GM19239 (cell line): ENCODE data around the gene VMAC.
A peak's percentile ranks its signal among the peaks of the same experiment; 100 is the strongest.
"Not testable (repeated sequence)": the region's sequence is repeated elsewhere in the genome, so short reads cannot be mapped to it uniquely, and the experiment has no call there.

Experiments
- DNase-seq: peaks from one replicate; pipeline ENCODE4 v3.0.0; 2011; ENCODE audit warnings: low spot score; ENCODE audit not compliant: insufficient read length
- FAIRE-seq: peaks from 2 replicates; lab custom pipeline; 2011; peaks lifted over from hg19 to GRCh38; lab: Jason Lieb, UNC

Gene VMAC, protein sequence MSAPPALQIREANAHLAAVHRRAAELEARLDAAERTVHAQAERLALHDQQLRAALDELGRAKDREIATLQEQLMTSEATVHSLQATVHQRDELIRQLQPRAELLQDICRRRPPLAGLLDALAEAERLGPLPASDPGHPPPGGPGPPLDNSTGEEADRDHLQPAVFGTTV

DNA sequence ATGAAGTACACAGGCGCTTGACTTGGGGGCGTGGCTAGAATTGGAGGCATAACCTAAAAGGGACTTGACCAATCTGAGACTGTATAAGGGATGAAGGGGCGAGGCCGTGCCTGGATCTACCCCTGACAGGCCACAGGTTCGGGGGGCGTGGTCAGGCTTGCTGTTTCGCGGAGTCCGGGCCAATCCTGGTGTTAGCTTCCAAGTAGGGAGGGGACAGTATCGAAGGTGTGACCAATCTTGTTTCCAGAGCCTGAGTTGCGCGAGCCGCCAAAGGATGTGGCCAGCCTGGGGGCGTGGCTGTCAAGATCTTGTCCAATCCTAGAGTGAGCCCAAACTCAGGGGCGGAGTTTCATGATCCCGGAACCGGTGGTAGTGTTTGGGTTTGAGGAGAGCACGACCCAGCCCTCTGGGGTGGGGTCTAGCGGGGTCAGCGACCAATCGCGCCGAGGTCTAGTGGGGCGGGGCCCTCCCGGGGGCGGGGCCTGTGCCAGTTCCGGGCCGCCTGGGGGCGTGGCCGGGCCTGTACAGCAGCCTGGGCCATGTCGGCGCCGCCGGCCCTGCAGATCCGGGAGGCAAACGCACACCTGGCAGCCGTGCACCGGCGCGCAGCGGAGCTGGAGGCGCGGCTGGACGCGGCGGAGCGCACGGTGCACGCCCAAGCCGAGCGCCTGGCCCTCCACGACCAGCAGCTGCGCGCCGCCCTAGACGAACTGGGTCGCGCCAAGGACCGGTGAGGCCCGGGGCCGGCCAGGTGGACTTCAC lies at the start of gene VMAC:
Gene VMAC (plus strand): TSS at position 521 of the 762 bp plus-strand sequence. CDS start 19 bp downstream, at position 540.
- FAIRE-seq (peak; percentile 100), DNase-seq (peak; percentile 97)

DNA sequence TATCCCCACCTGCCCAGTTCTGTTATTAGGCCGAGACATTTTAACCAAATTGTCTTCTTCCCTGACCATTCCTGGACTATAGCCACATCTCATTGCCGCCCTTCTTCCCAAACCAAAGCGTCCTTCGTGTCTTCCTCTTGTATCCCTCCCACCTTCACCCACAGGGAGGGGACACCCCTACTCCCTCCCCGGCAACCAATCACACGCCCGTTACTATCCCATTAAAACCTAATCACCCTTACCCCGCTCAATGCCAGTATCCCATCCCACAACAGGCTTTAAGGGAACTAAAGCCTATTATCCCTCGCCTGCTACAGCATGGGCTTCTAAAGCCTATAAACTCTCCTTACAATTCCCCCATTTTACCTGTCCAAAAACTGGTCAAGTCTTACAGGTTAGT lies 49.5 kb upstream of the VMAC start:
- DNase-seq, FAIRE-seq: not testable (repeated sequence)

DNA sequence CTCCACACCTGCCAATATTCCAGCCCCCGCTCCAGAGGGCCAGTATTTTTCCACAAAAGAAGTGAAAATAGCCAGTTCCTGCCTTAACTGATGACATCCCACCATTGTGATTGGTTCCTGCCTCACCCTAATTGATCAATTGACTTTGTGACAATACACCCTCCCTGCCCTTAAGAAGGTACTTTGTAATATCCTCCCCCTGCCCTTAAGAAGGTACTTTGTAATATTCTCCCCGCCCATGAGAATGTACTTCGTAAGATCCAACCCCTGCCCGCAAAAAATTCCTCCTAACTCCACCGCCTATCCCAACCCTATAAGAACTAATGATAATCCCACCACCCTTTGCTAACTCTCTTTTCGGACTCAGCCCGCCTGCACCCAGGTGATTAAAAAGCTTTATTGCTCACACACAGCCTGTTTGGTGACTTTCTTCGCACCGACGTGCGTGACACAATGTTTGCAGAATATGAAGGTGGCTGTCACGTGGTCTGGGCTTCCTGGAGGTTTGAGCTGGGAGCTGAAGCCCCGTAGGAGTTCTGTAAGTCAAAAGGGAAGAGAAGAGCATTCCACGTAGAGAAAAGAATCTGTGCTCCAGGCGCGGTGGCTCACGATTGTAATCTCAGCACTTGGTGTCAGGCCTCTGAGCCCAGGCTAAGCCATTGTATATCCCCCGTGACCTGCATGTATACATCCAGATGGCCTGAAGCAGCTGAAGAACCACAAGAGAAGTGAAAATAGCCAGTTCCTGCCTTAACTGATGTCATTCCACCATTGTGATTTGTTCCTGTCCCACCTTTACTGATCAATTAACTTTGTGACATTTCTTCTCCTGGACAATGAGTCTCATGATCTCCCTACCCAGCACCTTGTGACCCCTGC lies 47.2 kb upstream of the VMAC start:
- no peak for FAIRE-seq
- no peak for DNase-seq

DNA sequence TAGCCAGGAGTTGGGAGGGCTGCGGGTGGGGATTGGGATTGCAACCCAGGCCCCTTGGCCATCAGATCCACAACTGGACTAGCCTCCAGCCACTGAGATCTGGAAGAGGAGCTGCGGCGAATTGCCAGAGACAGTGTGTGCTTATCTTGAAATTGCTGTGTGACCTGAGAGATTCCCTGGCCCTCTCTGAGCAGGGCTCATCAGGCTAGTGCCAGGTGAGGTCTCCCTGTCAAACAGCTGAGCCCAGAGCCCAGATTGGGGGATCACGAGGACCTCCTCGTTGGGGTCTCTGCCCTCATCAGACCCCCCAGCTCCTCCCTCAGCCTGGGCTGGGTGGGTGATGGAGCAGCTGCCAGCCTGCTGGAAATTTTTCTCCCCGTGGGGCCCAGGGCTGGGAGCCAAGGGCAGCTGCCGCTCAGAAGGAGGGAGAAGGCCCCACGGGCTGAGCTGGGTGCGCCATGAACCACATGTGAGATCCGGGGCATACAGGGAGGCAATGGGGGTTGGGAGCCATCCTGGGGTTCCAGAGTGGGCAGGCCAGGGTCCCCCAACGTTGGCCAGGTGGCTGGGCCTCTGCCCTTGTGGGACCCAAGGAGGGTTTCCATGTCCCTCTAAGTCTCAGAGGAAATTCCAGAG lies 41.5 kb upstream of the VMAC start:
- no peak for FAIRE-seq
- DNase-seq = no peak

DNA sequence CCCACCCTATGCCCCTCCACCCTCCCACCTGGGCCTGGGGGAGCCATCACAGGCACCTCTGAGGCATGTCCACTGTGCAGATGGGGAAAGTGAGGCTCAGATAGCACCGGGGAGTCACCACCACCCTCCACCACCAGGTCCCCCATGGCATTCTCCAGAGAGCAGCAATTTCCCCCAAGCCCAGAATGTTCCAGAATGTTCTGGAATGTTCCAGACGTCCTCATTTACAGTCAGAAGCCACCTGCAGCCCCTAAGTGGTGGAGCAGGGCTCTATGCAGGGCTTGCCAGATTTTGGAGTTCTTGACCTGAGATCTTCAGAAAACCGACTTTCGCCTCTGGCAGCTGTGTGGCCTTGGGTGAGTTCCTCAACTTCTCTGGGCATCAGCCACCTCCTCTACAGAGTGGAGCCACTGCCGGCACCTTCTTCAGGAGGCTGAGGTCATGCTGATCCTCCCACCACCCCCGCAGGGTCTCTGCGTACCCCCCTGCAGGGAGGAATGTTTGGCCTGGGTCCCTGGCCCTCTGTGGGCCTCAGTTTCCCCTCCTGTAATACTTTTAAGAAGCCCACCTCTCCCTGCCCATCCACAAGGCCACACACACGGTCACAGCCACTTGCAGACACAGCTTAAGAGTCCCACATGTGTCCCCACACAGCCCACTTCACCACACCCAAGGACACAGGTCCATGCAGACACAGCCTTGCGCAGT lies 40.5 kb upstream of the VMAC start:
- FAIRE-seq (no peak), DNase-seq (no peak)

DNA sequence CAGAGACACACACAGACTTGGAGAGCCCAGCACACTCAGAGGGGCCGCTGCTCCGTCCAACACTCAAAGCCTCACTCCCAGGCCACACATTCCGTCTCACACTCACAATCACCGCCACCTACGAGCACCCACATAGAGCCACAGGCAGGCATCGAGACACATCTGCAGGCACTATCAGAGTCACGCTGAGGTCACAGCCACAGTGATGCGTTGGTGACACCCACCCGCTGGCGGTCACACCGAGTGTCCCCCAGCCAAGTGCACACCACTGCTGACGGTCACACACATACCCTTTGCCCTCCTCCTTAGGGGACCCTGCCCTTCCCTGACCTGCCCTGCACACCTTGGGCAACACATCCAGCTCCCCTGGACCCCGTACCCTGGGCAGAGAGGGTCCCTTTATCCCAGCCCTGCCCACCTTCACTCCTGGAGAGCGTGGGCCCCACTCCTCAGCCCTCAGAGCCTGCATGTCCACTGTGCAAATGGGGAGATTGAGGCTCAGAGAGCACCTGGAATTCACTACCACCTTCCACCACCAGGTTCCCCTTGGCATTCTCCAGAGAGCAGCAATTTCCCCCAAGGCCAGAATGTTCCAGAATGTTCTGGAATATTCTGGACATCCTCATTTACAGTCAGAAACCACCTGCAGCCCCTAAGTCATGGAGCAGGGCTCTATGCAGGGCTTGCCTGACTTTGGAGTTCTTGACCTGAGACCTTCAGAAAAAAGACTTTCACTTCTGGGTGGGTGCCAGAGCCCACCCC lies 39.8 kb upstream of the VMAC start:
- no peak for DNase-seq
- no peak for FAIRE-seq

DNA sequence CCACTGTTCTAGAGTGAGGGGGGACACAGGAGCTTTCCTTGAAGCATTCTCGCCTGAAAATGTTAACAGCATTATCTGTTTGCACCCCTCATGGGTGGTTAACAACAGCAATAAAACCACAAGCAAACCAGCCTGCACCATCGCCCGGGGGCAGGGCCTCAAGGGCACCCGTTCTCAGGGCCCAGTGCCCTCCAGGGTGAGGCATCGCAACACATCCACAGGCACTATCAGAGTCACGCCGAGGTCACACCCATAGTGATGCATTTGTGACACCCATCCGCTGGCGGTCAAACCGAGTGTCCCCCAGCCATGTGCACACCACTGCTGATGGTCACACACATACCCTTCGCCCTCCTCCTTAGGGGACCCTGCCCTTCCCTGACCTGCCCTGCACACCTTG lies 38.9 kb upstream of the VMAC start:
- DNase-seq (no peak), FAIRE-seq (no peak)

DNA sequence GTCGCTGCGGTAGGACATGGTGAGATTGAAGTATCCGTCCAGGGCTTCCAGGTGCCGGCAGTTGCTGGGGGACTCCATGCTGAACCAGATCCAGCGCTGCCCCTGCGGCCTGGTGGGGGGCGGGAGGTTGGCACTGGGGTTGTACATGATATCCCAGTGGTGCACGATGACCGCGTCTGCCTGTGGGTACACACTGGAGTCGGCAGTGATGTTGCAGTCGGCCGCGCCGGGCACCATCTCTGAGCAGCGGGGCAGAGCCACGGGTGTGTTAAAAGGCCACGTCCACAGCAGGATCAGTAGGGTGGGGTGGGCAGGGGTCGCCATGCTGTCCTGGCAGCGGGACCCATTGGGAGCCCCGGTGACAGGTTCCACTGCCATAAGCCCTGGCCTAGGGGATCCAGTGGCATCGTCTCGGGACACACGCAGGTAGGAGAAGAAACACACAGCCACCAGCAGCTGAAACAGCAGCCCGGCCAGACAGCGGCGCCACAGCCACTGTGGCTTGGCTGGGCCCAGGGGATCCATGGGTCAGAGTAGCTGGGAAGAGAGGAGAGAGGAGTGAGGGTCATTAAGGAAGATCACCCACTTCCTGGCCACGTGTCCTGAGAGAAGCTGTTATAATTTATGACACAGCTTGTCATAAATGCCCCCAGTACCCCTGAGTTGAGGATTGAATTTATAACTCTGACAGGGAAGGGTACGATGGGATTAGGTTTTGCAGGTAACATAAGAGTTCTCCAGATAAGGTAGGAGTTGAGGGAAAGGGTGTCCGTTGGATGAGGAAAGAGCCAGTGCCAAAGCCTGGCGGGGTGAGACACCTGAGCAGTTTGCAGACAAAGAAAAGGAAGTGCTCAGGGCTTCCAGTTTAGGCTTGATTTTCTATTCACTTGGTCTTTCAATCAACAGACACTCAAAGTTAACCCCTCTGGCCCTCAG lies 37.2 kb upstream of the VMAC start:
- no peak for DNase-seq
- no peak for FAIRE-seq

DNA sequence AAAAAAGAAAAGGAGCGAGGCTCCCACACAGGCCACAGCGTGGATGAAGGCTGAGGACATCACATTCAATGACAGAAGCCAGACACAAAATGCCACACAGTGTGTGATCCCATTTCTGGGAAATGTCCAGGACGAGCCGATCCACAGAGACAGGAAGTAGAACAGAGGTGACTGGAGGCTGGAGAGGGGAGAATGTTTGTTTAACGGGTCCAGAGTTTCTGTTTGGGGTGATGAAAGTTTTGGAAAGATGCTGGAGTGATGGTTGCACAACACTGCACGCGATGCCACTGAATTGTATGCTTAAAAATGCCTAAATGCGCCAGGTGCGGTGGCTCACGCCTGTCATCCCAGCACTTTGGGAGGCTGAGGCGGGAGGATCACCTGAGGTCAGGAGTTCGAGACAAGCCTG lies 33.7 kb upstream of the VMAC start:
- no peak for DNase-seq
- FAIRE-seq = no peak

DNA sequence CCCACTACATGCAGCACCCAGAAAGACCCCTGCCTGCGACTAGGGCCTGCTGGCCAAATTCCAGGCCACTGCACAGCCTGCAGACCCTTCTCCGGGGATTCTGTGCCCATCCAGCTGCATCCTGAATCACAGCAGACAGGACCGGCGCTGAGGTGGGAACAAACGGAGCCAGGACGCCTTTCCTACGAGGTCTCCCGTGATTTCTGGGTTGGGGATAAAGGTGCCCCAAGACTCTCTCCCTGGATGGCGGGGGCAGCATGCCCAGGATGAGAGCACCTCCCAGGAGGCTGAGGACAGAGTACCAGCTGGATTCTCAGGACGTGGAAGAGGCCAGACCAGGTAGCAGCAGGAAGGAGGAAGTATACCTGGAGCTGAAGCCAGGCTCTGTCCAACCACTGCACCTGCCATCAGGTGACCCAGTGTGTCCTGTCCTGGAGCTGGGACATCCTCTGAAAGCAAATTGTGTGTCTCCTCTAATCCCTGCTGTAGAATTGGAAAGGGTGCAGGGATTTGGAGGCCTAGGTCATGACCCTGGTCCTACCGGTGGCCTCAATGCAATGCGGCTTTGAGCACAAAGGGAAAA lies 31.0 kb upstream of the VMAC start:
- no peak for DNase-seq
- no peak for FAIRE-seq

DNA sequence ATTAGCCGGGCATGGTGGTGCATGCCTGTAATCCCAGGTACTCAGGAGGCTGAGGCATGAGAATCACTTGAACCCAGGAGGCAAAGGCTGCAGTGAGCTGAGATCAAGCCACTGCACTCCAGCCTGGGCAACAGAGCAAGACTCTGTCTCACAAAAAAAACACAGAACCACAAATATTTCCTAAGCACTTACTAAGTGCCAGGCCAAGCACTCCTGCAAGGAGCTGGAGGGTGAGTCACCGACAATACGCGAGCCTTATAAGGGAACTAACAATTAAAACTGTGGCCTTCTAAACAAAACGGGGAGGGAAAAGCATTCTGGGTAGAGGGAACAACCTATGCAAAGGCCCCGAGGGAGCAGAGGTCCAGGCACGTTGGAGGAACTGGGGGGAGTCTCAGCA lies 30.2 kb upstream of the VMAC start:
- not testable (repeated sequence) for DNase-seq

DNA sequence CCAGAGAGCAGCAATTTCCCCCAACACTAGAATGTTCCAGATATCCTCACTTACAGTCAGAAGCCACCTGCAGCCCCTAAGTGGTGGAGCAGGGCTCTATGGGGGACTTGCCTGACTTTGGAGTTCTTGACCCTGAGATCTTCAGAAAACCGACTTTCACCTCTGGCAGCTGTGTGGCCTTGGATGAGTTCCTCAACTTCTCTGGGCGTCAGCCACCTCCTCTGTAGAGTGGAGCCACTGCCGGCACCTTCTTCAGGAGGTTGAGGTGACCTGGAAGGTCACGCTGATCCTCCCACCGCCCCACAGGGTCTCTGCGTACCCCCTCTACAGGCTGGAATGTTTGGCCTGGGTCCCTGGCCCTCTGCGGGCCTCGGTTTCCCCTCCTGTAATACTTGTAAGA lies 27.2 kb upstream of the VMAC start:
- DNase-seq (no peak), FAIRE-seq (no peak)

More for the DNA sequence above, 30.2 kb upstream of the VMAC start:
- FAIRE-seq = not testable (repeated sequence)

DNA sequence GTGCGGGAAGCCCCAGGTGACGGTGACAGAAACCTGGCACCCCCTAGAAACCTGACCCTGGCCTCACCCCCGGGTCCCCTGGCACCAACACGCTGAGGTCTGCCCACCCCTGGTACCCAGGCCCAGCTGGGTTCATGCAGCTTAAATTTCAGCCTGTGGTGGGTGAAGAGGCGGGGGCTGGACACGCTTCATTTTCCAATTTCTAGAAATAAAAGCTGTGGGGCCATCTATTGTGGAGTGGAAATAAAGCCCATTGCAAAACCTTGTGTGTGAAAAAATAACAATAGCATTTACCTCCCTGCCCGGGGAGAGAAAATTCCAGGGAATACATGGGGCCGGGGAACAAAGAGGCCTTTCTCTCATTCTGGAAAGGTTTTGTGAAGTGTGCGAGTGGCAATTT lies 26.8 kb upstream of the VMAC start:
- FAIRE-seq (no peak), DNase-seq (no peak)

DNA sequence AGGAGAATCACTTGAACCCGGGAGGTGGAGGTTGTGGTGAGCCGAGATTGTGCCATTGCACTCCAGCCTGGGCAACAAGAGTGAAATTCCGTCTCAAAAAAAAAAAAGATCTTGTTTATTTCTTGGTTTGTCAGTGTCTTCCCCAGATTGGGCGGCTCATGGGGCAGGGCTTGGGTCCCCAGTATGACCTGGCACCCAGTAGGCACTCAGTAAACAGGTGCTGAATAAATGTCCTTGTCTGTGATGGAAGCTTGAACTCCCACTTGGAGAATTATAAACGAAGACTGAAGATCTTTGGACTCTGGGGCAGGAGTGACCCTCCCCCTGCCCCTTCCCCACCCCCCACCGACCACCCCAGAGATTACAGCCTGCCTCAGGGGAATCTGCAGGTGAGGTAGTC lies 24.5 kb upstream of the VMAC start:
- FAIRE-seq (no peak), DNase-seq (no peak)

DNA sequence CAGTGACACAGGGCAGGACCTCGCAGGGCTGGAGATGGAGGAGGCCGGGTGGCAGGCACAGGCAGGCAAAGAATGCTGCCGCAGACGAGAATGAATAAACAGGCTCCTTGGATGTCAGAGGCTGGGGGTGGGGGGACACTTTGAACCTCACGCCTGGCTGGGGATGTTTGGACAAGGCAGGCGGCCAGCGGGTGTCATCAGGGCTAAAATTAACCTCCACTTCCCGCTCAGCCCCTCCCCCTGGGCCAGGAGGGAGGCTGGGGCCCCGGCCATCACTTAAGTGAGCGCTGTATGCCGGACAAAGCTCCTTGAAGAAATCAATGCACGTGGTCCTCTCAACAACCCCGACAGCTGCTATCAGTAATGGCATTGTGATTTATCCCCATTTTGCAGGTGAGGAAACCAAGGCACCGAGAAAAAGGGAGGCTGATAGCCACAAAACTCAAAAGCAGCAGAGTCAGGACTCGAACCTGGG lies 24.0 kb upstream of the VMAC start:
- FAIRE-seq = no peak
- no peak for DNase-seq

DNA sequence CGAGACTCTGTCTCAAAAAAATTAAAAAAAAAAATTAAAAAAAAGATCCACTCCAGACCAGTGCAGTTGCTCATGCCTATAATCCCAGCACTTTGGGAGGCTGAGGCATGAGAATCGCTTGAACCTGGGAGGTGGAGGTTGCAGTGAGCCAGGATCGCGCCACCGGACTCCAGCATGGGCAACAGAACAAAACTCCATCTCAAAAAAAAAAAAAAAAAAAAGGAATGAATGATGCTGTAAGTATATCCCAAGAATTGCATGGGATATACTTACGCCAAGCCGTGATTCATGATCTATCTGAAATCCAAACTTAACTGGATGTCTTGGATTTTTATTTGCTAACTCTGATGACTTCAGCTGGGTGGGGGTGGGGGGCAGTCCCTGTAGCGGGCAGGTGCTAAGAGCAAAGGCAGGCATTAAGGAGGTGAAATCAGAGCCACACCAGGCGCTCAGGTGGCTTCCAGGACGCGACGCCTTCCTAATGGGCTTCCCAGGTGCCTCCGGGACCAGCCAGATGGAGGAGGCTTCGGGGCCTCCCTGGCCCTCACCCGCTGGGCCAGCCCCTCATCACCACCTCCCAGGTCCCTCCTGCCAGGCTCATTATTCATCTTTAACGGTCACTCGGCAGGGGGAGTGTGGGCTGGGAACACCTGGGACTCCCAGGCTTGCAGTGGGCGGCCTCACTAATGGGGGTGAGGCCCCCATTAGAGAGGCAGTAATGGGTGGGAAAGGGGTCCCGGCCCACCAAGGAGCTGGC lies 23.0 kb upstream of the VMAC start:
- FAIRE-seq (no peak), DNase-seq (no peak)

DNA sequence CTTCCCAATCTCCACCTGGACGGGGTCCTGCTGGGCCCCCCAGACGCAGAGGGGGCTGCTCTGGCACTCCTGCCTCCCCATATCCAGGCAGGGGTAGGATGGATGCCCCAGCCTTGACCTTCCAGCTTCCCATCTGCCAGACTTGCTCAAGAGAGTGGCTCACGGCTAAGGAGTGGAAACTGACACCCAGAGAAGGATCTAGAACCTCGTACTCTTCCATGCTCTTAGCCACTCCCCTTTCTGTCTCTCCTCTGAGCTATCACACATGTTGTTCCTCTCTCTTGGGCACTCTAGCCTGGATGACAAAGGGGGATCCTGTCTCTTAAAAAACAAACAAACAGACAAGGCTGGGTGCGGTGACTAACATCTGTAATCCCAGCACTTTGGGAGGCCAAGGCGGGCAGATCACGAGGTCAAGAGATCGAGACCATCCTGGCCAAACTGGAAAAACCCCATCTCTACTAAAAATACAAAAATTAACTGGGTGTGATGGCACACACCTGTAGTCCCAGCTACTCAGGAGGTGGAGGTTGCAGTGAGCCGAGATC lies 22.2 kb upstream of the VMAC start:
- FAIRE-seq = no peak
- no peak for DNase-seq
